Breast epithelium (tissue), 4 donors: ENCODE data around the gene ANKRD39. TPM values are rescaled to one million over a fixed set of nuclear protein-coding genes. Genes with fewer than 3 reads are reported as not detected.

Experiments used
- DNase-seq, 2 donors: peaks; one replicate each; pipeline ENCODE4 v3.0.0-alpha.2; 2019; ENCODE audit warnings: low spot score in 2 of 2
- H3K27ac ChIP-seq, 2 donors: fragments of 200-600 bp; sonication (generic) in 1 of 2; one replicate each; pipeline ENCODE4 v1.5.1; 2016 to 2019; ENCODE audit warnings: mild to moderate bottlenecking in 1 of 2
- H3K27me3 ChIP-seq, 2 donors: fragments of 200-600 bp; sonication (generic) in 1 of 2; one replicate each; pipeline versions ENCODE4 v1.5.1 to v1.6.0; 2017 to 2019; ENCODE audit warnings: control low read depth in 1 of 2, mild to moderate bottlenecking in 1 of 2
- H3K36me3 ChIP-seq: fragments of 200-600 bp; one replicate; pipeline ENCODE4 v1.5.1; 2019
- H3K4me1 ChIP-seq, 2 donors: fragments of 200-600 bp; sonication (generic); one replicate each; pipeline ENCODE4 v1.5.1; 2016 to 2019; ENCODE audit warnings: control low read depth in 1 of 2
- H3K4me3 ChIP-seq, 3 donors: fragments of 200-600 bp; sonication (generic); 1 replicate in 2 of 3; 2 replicates in 1 of 3; pipeline ENCODE4 v1.5.1; 2016 to 2019; ENCODE audit warnings: mild to moderate bottlenecking in 3 of 3, moderate library complexity in 2 of 3
- H3K9me3 ChIP-seq, 2 donors: fragments of 200-600 bp; sonication (generic) in 1 of 2; one replicate each; pipeline ENCODE4 v1.5.1; 2016 to 2019; ENCODE audit warnings: control low read depth in 1 of 2
- POLR2A ChIP-seq: fragments of 450-650 bp; IDR thresholded peaks from one replicate; pipeline ENCODE4 v1.6.1; 2016; ENCODE audit warnings: antibody characterized with exemption, mild to moderate bottlenecking, moderate library complexity
- POLR2AphosphoS5 ChIP-seq, 3 donors: sonication (generic); formaldehyde crosslinking; IDR thresholded peaks; one replicate each; pipeline ENCODE4 v1.6.1; 2017; ENCODE audit warnings: antibody characterized with exemption in 3 of 3
- intact Hi-C: fragments of 100-400 bp; cut with DNase I; formaldehyde crosslinking; loops from one replicate; pipeline ENCODE4 v1.15.1; 2023; ENCODE audit warnings: low total_unique reads
- total RNA-seq, 3 donors: library from RNA; depleted of rRNA; stranded (reverse); fragments of >200 nt; gene quantifications; one replicate each; pipeline ENCODE4 v1.1.0, GENCODE V29; 2016
- TF ChIP-seq, protein P1 (sequence below), 3 donors: fragments of 450-650 bp; IDR thresholded peaks; one replicate each; pipeline ENCODE4 v1.5.1; 2016 to 2017; ENCODE audit warnings: antibody characterized with exemption in 3 of 3, mild to moderate bottlenecking in 3 of 3, moderate library complexity in 3 of 3

Gene ANKRD39
- total RNA-seq, 3 donors from 2014 or later, result 8.8 to 15.8 (median 9.2) TPM

DNA sequence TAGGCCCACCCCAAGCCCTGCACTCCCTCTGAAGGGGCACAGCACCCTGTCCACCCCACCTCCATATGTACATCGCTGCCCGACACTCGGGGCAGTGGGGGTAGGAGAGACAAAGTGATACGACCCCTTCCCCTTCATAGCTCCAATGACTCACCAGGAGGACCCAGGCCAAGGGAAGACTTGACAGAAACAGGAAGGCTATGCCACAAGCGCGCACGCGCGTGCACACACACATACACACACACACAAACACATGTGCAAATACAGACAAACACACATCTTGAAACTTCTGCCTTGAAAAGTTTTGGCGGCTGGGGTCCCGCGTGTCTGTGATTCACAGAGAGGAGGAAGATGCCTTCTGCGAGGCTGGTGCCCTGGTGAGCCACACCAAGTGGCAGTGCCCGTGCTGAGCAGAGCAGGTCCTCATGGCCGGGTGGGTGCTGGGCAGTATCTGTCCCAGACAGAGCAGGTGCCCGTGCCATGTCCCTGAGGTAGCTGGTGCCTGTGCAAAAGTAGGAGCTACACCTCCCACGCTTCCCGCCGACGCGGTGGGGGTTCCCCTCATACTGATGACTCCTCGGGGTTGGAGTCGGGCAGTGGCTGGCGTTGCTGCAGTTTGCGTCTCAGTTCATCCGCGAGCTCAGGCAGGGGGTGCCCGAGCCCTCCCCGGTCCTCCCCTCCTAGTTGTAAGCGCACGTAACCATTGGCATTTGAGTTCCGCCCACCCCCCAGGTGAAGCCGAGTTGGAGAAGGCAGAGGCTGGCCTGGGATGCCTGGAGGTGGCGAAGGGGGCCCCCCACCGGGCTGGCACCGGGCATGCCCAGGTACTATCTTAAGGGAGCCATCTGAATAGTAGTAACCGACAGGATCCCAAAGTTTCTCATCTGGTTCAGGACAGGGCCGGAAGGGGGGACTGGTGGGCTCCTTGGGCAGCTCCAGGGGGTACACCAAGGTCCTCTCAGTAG is 2.5 kb upstream of the ANKRD39 start:
- intact Hi-C loops, result no loop called here
- Histone ChIP-seq H3K4me3 (no peak overlapping the region), H3K27me3 (no peaks in the 10 kb centered on the region), H3K4me1 (peaks cover 5 to 6% of the 10 kb centered on the region in 2 donors), H3K9me3 (no peaks in the 10 kb centered on the region), H3K27ac (peak overlapping the region; percentile 17 to 74), H3K36me3 (no peaks in the 10 kb centered on the region)
- no peak for DNase-seq
- TF ChIP-seq POLR2AphosphoS5 (IDR thresholded peaks at IDR 0.05) (peak in 1 of 3 donors; percentile 3), POLR2A (no peak)

- H3K27ac ChIP-seq, result peak overlapping the region; percentile 74 to 78
- H3K4me3 ChIP-seq, result no peak overlapping the region
- H3K4me1 ChIP-seq, result peaks cover 5 to 6% of the 10 kb centered on the region in 2 donors
- no peaks in the 10 kb centered on the region for H3K27me3 ChIP-seq
- no peaks in the 10 kb centered on the region for H3K9me3 ChIP-seq
- no peak for DNase-seq
- no peaks in the 10 kb centered on the region for H3K36me3 ChIP-seq
- TF ChIP-seq POLR2A (no peak), POLR2AphosphoS5 (IDR thresholded peaks at IDR 0.05) (no peak)
- TF ChIP-seq, protein P1, sequence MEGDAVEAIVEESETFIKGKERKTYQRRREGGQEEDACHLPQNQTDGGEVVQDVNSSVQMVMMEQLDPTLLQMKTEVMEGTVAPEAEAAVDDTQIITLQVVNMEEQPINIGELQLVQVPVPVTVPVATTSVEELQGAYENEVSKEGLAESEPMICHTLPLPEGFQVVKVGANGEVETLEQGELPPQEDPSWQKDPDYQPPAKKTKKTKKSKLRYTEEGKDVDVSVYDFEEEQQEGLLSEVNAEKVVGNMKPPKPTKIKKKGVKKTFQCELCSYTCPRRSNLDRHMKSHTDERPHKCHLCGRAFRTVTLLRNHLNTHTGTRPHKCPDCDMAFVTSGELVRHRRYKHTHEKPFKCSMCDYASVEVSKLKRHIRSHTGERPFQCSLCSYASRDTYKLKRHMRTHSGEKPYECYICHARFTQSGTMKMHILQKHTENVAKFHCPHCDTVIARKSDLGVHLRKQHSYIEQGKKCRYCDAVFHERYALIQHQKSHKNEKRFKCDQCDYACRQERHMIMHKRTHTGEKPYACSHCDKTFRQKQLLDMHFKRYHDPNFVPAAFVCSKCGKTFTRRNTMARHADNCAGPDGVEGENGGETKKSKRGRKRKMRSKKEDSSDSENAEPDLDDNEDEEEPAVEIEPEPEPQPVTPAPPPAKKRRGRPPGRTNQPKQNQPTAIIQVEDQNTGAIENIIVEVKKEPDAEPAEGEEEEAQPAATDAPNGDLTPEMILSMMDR (IDR thresholded peaks at IDR 0.05), result no peak
- intact Hi-C loops, result no loop called here
Observed at GRCh38 chr2:96859681-96860064, 1.9 kb upstream of the ANKRD39 start.

GRCh38 chr2:96859099-96859649 is 1.4 kb upstream of the ANKRD39 start:
- DNase-seq, result no peak

GRCh38 chr2:96856776-96857666 is 795 bp downstream of the ANKRD39 start:
- Histone ChIP-seq H3K9me3 (no peaks in the 10 kb centered on the region), H3K27ac (peak overlapping the region; percentile 78 to 91), H3K36me3 (no peaks in the 10 kb centered on the region), H3K27me3 (no peaks in the 10 kb centered on the region), H3K4me3 (peak overlapping the region; percentile 79 to 94 (median 86)), H3K4me1 (peaks cover 5 to 6% of the 10 kb centered on the region in 2 donors)
- no peak for DNase-seq
- intact Hi-C loops, result no loop called here
- TF ChIP-seq POLR2A, result no peak
- TF ChIP-seq, protein P1 (IDR thresholded peaks at IDR 0.05), result no peak
- no peak for TF ChIP-seq POLR2AphosphoS5 (IDR thresholded peaks at IDR 0.05)

More at GRCh38 chr2:96859099-96859649, 1.4 kb upstream of the ANKRD39 start:
- no peaks in the 10 kb centered on the region for H3K9me3 ChIP-seq
- H3K4me3 ChIP-seq, result peak overlapping the region in 2 of 3 donors; percentile 86 to 94
- peaks cover 5 to 6% of the 10 kb centered on the region in 2 donors for H3K4me1 ChIP-seq
- H3K36me3 ChIP-seq, result no peaks in the 10 kb centered on the region
- TF ChIP-seq POLR2A (no peak), POLR2AphosphoS5 (IDR thresholded peaks at IDR 0.05) (no peak)
- TF ChIP-seq, protein P1 (IDR thresholded peaks at IDR 0.05), result no peak
- peak overlapping the region; percentile 74 to 78 for H3K27ac ChIP-seq
- H3K27me3 ChIP-seq, result no peaks in the 10 kb centered on the region
- intact Hi-C loops, result no loop called here

DNA sequence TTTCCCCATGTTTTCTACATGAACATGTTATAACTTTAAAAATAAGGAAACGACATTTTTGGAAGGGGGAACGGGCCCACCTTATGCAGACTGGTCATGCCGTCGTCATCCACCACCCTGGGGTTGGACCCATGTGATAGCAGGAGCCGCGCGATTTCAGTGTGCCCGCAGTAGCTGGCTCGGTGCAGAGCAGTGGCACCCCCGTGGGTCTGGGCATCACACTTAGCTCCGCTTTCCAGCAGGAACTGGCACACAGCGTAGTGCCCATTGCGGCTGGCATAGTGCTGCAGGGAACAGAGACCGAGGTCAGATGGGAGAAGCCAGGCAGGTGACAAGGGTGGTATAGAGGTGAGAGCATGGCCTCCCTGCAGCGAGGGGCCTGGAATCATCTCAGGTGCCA is 4.5 kb downstream of the ANKRD39 start:
- no peak overlapping the region for H3K27ac ChIP-seq
- H3K27me3 ChIP-seq, result no peaks in the 10 kb centered on the region
- no peaks in the 10 kb centered on the region for H3K36me3 ChIP-seq
- no peaks in the 10 kb centered on the region for H3K4me1 ChIP-seq
- no peak for DNase-seq
- no peak overlapping the region for H3K4me3 ChIP-seq
- intact Hi-C loops, result no loop called here
- TF ChIP-seq POLR2A (no peak), POLR2AphosphoS5 (IDR thresholded peaks at IDR 0.05) (no peak)
- TF ChIP-seq, protein P1 (IDR thresholded peaks at IDR 0.05), result no peak
- H3K9me3 ChIP-seq, result no peaks in the 10 kb centered on the region
